Mucosa of descending colon (tissue), 3 donors: ENCODE measurements around the gene CENPF. TPM values are rescaled to one million over a fixed set of nuclear protein-coding genes. Genes with fewer than 3 reads are reported as not detected.
"Not testable (repeated sequence)": the region's sequence is repeated elsewhere in the genome, so short reads cannot be mapped to it uniquely, and the experiment has no call there.

Source experiments
- ATAC-seq: fragments of 200-7000 bp; cut with Tn5 transposase; one replicate; pipeline ENCODE4 v1.9.1; 2020; ENCODE audit warnings: mild to moderate bottlenecking, moderate library complexity
- DNase-seq, 3 donors: peaks; one replicate each; pipeline ENCODE4 v3.0.0-alpha.2; 2020
- H3K36me3 ChIP-seq: fragments of 200-600 bp; one replicate; pipeline ENCODE4 v1.8.0; 2021; ENCODE audit warnings: low read depth, mild to moderate bottlenecking
- H3K4me1 ChIP-seq: fragments of 200-600 bp; one replicate; pipeline ENCODE4 v1.8.0; 2021; ENCODE audit warnings: low read depth, mild to moderate bottlenecking
- H3K4me3 ChIP-seq: fragments of 200-600 bp; one replicate; pipeline ENCODE4 v1.8.0; 2021; ENCODE audit warnings: mild to moderate bottlenecking
- H3K9me3 ChIP-seq: fragments of 200-600 bp; one replicate; pipeline ENCODE4 v1.8.0; 2021; ENCODE audit warnings: mild to moderate bottlenecking
- CTCF ChIP-seq: fragments of 200-600 bp; IDR thresholded peaks from one replicate; pipeline ENCODE4 v1.8.0; 2022; ENCODE audit warnings: antibody characterized with exemption, mild to moderate bottlenecking
- intact Hi-C, 2 donors: fragments of 100-400 bp; cut with DNase I in 1 of 2; cut with micrococcal nuclease in 1 of 2; formaldehyde crosslinking; loops; one replicate each; pipeline versions ENCODE4 v1.11.0 to v1.11.1; 2022; cut with DNase I, micrococcal nuclease
- total RNA-seq, 3 donors: library from RNA; stranded (reverse); fragmentation: NEBNext Ultra II Directional in 2 of 3; extraction: Animal tissue kit (Norgen Biotek cat#: 25700) in 2 of 3; gene quantifications; one replicate each; pipeline versions ENCODE4 v1.2.1 to v1.2.4, GENCODE V29; 2021 to 2023
- donor health status: DM: no; HTN: no; CAD: no; lungs with moderate emphysema.
- donor health status: DM: no; HTN: no; CAD: no.
- donor health status: DM: no; HTN: yes; CAD: no.

CENPF gene
- total RNA-seq, 3 donors from 2014 or later: 4.1 to 27.1 (median 6.3) TPM

DNA sequence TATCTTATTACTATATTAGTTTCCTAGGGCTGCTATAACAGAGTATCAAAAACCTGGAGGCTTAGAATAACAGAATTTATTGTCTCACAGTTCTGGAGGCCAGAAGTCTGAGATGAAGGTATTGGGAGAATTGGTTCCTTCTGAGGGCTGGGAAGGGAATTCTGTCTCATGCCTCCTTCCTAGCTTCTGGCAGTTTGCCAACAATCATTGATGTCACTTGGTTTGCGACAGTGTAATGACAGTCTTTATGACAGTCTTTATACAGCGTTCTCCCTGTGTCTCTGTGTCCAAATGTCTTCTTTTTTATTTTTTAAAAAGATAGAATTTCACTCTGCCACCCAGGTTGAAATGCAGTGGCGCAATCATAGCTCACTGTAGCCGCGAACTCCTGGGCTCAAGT lies 15.8 kb upstream of the CENPF start:
- no peaks in the 10 kb centered on the region for H3K9me3 ChIP-seq
- no peaks in the 10 kb centered on the region for H3K36me3 ChIP-seq
- TF ChIP-seq CTCF: no peak
- no peak for ATAC-seq
- no peak for DNase-seq
- H3K4me1 ChIP-seq: no peaks in the 10 kb centered on the region
- no peak overlapping the region for H3K4me3 ChIP-seq
- intact Hi-C loops: loop anchor here (5.0 kb wide), 1 partner anchor 255 kb away; no protein-coding TSS in a partner anchor

DNA sequence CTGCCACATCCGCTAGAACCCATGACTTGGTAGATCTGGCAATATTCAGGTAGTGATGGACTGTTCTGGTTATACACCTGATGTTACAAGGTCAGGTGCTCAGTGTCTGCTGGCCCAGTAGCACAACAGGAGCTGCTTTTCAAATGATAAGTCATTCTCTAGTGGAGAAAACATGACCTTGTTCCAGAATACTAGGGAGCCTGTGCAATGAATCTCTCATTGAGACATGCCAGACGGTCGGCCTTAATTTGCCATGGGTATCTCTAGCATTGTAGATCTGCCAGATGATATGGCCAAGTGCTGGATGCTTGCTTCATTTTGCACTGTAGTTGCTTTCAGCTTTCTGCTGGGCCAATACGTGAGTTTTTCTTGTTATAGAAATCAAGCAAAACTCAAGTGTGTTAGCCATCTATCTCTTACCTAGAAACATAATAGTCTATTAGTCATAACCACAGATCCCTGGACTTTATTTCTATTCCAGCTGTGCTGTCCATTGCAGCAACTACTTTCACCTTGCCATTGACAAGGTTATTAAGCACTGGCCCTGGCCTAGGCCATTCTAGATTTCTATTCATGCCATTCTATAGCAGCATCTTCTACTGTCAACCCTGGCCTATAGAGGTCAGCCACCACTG lies 13.9 kb upstream of the CENPF start:
- Histone ChIP-seq H3K9me3 (no peaks in the 10 kb centered on the region), H3K4me1 (no peaks in the 10 kb centered on the region), H3K36me3 (no peaks in the 10 kb centered on the region), H3K4me3 (no peak overlapping the region)
- intact Hi-C loops: loop anchor here (5.0 kb wide), 1 partner anchor 257 kb away; no protein-coding TSS in a partner anchor
- no peak for DNase-seq
- ATAC-seq: no peak
- TF ChIP-seq CTCF: no peak

DNA sequence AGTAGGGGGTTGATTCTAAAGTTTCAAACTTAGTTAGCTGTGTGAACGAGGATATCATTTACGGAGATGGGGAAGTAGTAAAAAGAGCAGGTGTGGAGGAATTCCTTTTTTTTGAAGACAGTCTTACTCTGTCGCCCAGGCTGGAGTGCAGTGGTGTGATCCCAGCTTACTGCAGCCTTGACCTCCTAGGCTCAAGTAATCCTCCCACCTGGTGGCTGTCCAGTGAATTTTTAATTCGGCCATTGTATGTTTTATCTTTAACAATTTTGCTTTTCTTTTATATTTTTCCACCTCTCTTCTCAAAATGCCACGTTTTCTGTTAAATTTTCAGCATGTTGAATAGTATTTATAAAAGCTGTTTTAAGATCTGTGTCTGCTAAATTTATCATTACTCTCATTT lies 12.3 kb upstream of the CENPF start:
- Histone ChIP-seq H3K4me1 (no peaks in the 10 kb centered on the region), H3K9me3 (no peaks in the 10 kb centered on the region), H3K4me3 (no peak overlapping the region), H3K36me3 (no peaks in the 10 kb centered on the region)
- intact Hi-C loops: no loop called here
- no peak for TF ChIP-seq CTCF
- no peak for DNase-seq
- no peak for ATAC-seq

DNA sequence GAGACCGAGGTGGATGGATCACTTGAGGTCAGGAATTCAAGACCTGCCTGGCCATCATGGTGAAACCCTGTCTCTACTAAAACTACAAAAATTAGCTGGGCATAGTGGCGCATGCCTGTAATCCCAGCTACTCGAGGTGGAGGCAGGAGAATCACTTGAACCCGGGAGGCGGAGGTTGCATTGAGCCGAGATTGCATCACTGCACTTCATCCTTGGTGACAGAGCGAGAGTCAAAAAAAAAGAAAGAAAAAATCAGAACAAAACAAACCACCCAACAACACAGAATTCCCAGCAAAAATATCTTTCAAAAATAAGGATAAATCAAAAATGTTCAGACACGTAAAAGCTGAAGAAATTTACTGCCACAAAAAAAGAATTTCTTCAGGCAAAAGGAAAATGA lies 11.1 kb upstream of the CENPF start:
- H3K36me3 ChIP-seq, DNase-seq, intact Hi-C loops, H3K4me3 ChIP-seq, H3K9me3 ChIP-seq, H3K4me1 ChIP-seq, ATAC-seq: not testable (repeated sequence)

GRCh38 chr1:214593158-214593557 lies 9.8 kb upstream of the CENPF start:
- Histone ChIP-seq H3K36me3 (no peaks in the 10 kb centered on the region), H3K4me1 (no peaks in the 10 kb centered on the region), H3K9me3 (no peaks in the 10 kb centered on the region), H3K4me3 (no peak overlapping the region)
- ATAC-seq: no peak
- no peak for TF ChIP-seq CTCF
- DNase-seq: no peak
- intact Hi-C loops: no loop called here

DNA sequence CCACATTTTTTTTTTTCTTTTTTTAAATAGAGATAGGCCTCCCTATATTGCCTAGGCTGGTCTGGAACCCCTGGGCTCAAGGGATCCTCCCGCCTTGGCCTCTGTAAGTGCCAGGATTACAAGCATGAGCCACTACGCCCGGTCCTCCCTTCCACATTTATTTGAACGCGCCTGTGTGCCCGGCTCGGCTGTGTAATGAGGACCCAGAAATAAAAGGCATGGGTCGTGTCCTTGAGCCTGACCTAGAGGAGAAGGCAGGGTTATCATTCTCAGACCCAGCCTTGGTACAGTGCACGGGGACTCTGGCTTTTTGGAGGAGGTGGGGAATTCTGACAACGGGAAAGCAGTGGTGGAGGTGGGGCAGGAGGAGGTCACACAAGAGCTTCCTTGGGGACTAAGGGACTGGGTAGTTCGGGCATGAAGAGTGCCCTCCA lies 841 bp downstream of the CENPF start:
- Histone ChIP-seq H3K36me3 (no peaks in the 10 kb centered on the region), H3K9me3 (no peaks in the 10 kb centered on the region), H3K4me3 (peak overlapping the region; percentile 39), H3K4me1 (peaks cover 3% of the 10 kb centered on the region)
- intact Hi-C loops: no loop called here
- DNase-seq: no peak
- TF ChIP-seq CTCF: no peak
- ATAC-seq: peak; percentile 12
